Measurements from ENCODE around the gene SPG11. TPM values are rescaled to one million over a fixed set of nuclear protein-coding genes. Genes with fewer than 3 reads are reported as not detected.

The SPG11 gene
- total and polyA plus RNA-seq, 10 of the 15 experiments (the other 5 are each of a cell fraction or from before 2014, with no cell fraction given), result 22.1 to 85.1 (median 47.2) TPM

- TF ChIP-seq SPI1 (IDR thresholded peaks at IDR 0.05; ENCODE audit: borderline replicate concordance, insufficient read depth, low read depth, low read length), result no peak
- TF ChIP-seq GABPA (IDR thresholded peaks at IDR 0.05; ENCODE audit: low read depth), result no peak
- no peak for TF ChIP-seq NFYB (IDR thresholded peaks at IDR 0.05; ENCODE audit: insufficient read depth, low read depth, low read length)
- no peak; the same call in 1 of the 2 replicates for TF ChIP-seq HDGF (IDR thresholded peaks at IDR 0.05)
- TF ChIP-seq TBL1XR1 (IDR thresholded peaks at IDR 0.05; ENCODE audit: low read depth, low read length), result 0 out of 2 replicates have a peak, but pooled peaks have one; percentile 3
- TF ChIP-seq HDAC6 (IDR thresholded peaks at IDR 0.05; ENCODE audit: unreplicated experiment), result peak; percentile 80
- TF ChIP-seq POLR2AphosphoS5 (IDR thresholded peaks at IDR 0.05; ENCODE audit: low read length), result peak; percentile 87
- TF ChIP-seq CBFB (IDR thresholded peaks at IDR 0.05; ENCODE audit: low read depth), result no peak; the same call in 1 of the 2 replicates
- TF ChIP-seq ETV6 (conservative IDR thresholded peaks at IDR 0.05 in 1 of 2, IDR thresholded peaks at IDR 0.05 in 1 of 2; ENCODE audit: borderline replicate concordance in 1 of 2, low read depth in 1 of 2), result no peak; a peak in 1 of 4 replicates
- TF ChIP-seq PAX5 (IDR thresholded peaks at IDR 0.05; ENCODE audit: borderline replicate concordance, low read depth, low read length), result peak; percentile 53
- TF ChIP-seq RUNX3 (IDR thresholded peaks at IDR 0.05; ENCODE audit: low read length), result peak; percentile 26; the same call in 1 of the 2 replicates
- no peak for TF ChIP-seq NBN (IDR thresholded peaks at IDR 0.05)
- 0 out of 4 replicates have a peak, but pooled peaks of 1 of the 2 experiments have one; percentile 11 for TF ChIP-seq IKZF2 (IDR thresholded peaks at IDR 0.05)
- no peak for TF ChIP-seq ESRRA (IDR thresholded peaks at IDR 0.05; ENCODE audit: low read length)
- no peak for TF ChIP-seq YBX1 (IDR thresholded peaks at IDR 0.05)
- TF ChIP-seq RFX5 (IDR thresholded peaks at IDR 0.05; ENCODE audit: low read depth, low read length), result no peak
- peak; percentile 8; the same call in 1 of the 2 replicates for TF ChIP-seq SMARCA5 (IDR thresholded peaks at IDR 0.05)
- TF ChIP-seq, protein P1, sequence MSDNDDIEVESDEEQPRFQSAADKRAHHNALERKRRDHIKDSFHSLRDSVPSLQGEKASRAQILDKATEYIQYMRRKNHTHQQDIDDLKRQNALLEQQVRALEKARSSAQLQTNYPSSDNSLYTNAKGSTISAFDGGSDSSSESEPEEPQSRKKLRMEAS (IDR thresholded peaks at IDR 0.05; ENCODE audit: low read depth, low read length), result no peak; the same call in 1 of the 2 replicates
- 0 out of 2 replicates have a peak, but pooled peaks have one; percentile 23 for TF ChIP-seq RCOR1 (conservative IDR thresholded peaks at IDR 0.05; ENCODE audit: low read depth, low read length)
- no peak for TF ChIP-seq RAD51 (IDR thresholded peaks at IDR 0.05)
- 0 out of 2 replicates have a peak, but pooled peaks have one; percentile 32 for TF ChIP-seq NR2C1 (IDR thresholded peaks at IDR 0.05)
- TF ChIP-seq CREM (IDR thresholded peaks at IDR 0.05; ENCODE audit: low read depth), result 0 out of 2 replicates have a peak, but pooled peaks have one; percentile 32
- TF ChIP-seq MEF2A (IDR thresholded peaks at IDR 0.05; ENCODE audit: insufficient read depth, low read depth, low read length), result 0 out of 2 replicates have a peak, but pooled peaks have one; percentile 17
- TF ChIP-seq REST (IDR thresholded peaks at IDR 0.05; ENCODE audit: low read depth, low read length), result no peak
- TF ChIP-seq POLR2A (IDR thresholded peaks at IDR 0.05; ENCODE audit: low read depth, low read length), result peak; percentile 69
- no peak for TF ChIP-seq KLF5 (IDR thresholded peaks at IDR 0.05; ENCODE audit: partially characterized antibody)
- no peak for TF ChIP-seq CHD4 (IDR thresholded peaks at IDR 0.05)
- peak; percentile 58; the same call in 1 of the 3 replicates for TF ChIP-seq POU2F2 (IDR thresholded peaks at IDR 0.05; ENCODE audit: borderline replicate concordance, low read depth, low read length)
Measured at GRCh38 chr15:44662478-44663409, 718 bp downstream of the SPG11 start (continued).
